CD4-positive, alpha-beta T cell treated with Interleukin-21 for 1 hour (primary cell): ENCODE results near the gene PPP6R1.

Source experiments
- DNase-seq: peaks from one replicate; pipeline ENCODE4 v3.0.0-alpha.2; 2020

Gene PPP6R1, protein sequence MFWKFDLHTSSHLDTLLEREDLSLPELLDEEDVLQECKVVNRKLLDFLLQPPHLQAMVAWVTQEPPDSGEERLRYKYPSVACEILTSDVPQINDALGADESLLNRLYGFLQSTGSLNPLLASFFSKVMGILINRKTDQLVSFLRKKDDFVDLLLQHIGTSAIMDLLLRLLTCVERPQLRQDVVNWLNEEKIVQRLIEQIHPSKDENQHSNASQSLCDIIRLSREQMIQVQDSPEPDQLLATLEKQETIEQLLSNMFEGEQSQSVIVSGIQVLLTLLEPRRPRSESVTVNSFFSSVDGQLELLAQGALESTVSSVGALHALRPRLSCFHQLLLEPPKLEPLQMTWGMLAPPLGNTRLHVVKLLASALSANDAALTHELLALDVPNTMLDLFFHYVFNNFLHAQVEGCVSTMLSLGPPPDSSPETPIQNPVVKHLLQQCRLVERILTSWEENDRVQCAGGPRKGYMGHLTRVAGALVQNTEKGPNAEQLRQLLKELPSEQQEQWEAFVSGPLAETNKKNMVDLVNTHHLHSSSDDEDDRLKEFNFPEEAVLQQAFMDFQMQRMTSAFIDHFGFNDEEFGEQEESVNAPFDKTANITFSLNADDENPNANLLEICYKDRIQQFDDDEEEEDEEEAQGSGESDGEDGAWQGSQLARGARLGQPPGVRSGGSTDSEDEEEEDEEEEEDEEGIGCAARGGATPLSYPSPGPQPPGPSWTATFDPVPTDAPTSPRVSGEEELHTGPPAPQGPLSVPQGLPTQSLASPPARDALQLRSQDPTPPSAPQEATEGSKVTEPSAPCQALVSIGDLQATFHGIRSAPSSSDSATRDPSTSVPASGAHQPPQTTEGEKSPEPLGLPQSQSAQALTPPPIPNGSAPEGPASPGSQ

DNA sequence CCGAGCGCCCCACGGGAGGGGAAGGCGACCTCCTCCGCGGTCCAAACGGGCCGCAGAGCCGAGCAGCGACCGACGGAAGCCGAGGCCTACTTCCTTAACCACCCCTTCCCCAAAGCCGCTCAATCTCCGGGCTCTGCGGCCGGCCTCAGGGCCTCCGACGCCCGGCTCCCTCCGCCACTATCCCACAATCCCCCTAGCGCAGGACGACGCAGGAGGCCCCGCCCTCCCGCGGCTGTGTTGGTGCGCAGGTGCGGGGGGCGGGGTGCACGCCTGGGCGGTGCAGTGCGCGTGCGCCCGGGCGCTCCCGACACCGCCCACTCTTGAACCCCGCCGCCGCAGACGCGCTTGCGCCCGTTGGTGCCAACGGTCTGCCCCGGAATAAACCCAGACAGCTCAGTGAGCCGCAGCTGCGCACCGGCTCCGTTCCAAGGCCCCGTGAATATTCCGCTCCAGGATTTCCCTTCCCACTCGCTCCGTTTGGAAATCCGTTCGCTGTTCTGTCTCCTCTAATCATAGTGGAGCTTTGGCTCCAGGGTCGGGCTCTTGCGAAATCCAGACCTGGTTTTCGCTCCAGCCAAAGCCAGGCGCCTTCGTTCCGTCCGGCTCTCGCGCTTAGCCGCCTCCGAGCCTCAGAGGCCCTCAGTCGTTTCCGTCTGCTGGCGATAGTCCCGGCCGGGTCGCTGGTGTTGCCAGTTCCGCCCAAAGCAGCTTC lies at the start of gene PPP6R1:
PPP6R1 (minus strand) TSS at position 190 of the 712 bp plus-strand sequence. CDS start 11,914 bp downstream, outside the sequence.
- DNase-seq = peak; percentile 94

DNA sequence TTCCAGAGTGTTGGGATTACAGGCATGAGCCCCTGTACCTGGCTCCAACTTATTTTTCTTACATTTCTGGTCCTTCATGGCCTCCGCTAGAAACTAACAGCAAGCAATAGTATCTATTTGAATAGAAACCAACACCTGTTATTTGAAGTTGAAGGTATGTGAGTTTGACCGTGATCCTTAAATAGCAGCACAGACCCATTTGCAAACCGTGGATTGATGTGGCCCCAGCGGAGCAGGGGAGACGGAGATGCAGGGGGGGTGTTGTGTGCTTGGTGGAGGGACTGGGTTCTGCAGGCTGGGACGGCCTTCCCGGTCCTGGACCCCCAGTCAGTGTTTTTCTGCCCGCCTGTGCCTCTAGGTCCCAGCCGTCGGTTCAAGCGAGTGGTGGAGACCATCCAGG lies 49.5 kb upstream of the PPP6R1 start:
- no peak for DNase-seq

- no peak for DNase-seq
Measured at GRCh38 chr19:55306712-55307111, 47.9 kb upstream of the PPP6R1 start.

GRCh38 chr19:55305983-55306562 lies 47.3 kb upstream of the PPP6R1 start:
- no peak for DNase-seq

GRCh38 chr19:55305491-55305890 lies 46.7 kb upstream of the PPP6R1 start:
- DNase-seq = peak; percentile 65

GRCh38 chr19:55304980-55305379 lies 46.2 kb upstream of the PPP6R1 start:
- DNase-seq = no peak

GRCh38 chr19:55304279-55304978 lies 45.6 kb upstream of the PPP6R1 start:
- peak; percentile 32 for DNase-seq

- no peak for DNase-seq
Measured at GRCh38 chr19:55303477-55303876, 44.7 kb upstream of the PPP6R1 start.

DNA sequence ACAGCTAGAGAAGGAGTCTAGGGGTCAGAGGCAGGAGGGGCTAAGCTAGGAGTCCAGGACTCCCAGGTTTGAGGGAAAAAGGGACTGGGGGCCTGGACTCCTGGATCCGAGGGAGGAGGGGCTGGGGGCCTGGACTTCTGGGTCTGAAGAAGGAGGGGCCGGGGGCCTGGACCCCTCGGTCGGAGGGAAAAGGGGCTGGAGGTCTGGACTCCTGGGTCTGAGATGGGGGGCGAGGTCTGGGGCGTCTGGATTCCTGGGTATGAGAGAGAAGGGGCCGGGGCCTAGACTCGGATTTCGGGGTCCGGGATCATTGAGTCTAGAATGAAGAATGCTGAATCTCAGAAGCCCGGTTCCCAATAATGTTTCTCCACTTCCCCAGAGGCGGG lies 43.5 kb upstream of the PPP6R1 start:
- no peak for DNase-seq

- DNase-seq = peak; percentile 92
Measured at GRCh38 chr19:55301459-55302317, 42.9 kb upstream of the PPP6R1 start.

DNA sequence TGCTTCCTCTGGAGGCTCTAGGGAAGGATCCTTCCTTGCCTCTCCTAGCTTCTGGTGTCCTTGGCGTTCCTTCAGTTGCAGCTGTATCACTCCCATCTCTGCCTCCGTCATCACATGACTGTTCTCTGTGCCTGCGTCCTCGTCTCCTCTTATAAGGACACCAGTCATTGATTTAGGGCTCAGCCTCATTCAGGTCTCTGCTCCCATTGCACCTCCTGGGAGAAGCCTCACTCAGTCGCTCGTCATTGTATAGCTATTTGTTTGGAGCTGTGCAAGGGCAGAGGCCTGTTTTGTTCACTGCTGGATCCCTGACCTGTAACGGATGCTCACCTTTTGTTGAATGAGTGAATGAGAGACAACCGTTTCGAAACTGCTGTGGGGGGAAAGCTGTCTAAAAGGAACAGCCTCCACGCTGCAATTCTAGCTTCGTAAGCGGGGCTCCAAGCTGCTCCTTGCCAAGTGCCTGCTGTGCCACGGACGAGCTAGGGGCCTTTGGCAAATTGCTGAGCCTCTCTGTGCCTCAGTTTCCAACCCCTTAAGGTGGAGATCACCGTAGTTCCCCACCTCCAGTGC lies 42.2 kb upstream of the PPP6R1 start:
- no peak for DNase-seq

- DNase-seq = no peak
Measured at GRCh38 chr19:55299991-55300390, 41.2 kb upstream of the PPP6R1 start.

- DNase-seq = no peak
Measured at GRCh38 chr19:55297267-55297666, 38.5 kb upstream of the PPP6R1 start.

DNA sequence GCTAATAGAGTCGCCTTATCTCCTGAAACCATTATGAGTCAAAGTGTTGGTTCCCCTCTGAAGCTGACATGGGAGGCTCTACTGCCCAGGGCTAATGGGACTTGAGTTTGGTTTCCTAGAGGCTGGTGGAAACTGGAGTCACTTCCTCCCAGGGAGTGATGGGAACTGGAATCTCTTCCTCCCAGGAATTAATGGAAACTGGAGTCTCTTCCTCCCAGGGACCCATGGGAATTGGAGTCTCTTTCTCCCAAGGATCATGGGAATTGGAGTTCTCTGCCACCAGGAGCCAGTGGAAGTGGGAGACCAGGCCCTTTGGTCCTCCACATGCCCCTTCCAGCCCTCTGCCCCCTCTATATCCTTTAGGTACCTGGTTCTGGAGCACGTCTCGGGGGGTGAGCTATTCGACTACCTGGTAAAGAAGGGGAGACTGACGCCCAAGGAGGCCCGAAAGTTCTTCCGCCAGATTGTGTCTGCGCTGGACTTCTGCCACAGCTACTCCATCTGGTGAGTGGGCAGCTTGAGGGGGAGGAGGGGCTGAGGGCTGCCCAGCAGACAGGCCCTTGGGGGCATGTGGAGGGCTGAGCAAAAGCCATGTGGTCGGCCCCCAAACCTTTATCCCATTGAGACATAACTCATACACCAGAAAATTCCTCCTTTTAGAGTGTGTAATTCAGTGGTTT lies 30.4 kb upstream of the PPP6R1 start:
- DNase-seq = no peak

GRCh38 chr19:55287361-55288079 lies 28.7 kb upstream of the PPP6R1 start:
- no peak for DNase-seq

- DNase-seq = no peak
Measured at GRCh38 chr19:55285229-55285890, 26.5 kb upstream of the PPP6R1 start.

GRCh38 chr19:55284405-55285058 lies 25.7 kb upstream of the PPP6R1 start:
- DNase-seq = no peak
